Epithelial cell of prostate (primary cell): ENCODE data around the gene CAPN8.
A peak's percentile ranks its signal among the peaks of the same experiment; 100 is the strongest.

Experiments used
- DNase-seq: peaks from one replicate; pipeline ENCODE4 v3.0.0-alpha.2; 2011; ENCODE audit warnings: low read depth, low spot score
- H3K27ac ChIP-seq: fragments of 450-650 bp; 2 replicates; pipeline ENCODE4 v1.5.1; 2017; ENCODE audit warnings: mild to moderate bottlenecking

Gene CAPN8

DNA sequence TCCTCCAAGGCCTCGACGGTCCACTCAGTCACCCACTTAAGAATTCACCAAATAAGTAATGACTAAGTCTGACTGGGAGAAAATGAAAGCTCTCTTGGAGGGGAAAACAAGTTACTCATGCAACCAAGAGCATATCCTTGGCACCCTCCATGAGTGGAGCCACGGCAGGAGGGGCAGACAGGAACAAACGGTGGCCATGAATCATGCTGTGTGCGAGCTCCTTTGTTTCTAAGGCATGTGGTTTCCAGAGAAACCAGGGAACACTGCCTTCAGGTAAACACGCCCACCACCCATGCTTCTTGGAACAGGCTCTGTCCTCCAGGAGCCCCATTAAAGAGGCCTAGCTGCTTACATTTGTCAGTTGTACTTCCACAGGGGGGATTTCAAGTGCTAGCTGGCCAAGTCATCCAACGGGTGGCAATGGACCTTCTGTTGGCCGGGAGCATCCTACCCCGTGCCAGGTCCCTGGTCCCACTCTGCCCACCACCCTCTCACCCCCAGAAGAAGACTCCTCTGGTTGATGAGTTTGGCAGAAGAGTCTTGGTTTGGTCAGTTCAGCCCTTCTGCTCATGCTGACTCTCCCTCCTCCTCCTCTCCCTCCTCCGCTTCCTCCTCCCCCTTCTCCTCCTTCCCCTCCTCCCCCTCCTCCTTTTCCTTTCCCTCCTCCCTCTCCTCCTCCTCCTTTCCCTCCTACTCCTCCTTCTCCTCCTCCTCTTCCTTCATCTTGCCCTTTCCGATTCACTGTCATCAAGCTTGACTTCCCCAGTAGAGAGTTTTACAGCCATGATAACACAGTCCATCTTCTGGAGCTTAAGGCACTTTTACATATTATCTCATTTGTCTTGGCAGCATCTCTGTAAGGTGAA lies 164.7 kb downstream of the CAPN8 start:
- DNase-seq: peak; percentile 98
- H3K27ac ChIP-seq: peak overlapping the region; percentile 47

DNA sequence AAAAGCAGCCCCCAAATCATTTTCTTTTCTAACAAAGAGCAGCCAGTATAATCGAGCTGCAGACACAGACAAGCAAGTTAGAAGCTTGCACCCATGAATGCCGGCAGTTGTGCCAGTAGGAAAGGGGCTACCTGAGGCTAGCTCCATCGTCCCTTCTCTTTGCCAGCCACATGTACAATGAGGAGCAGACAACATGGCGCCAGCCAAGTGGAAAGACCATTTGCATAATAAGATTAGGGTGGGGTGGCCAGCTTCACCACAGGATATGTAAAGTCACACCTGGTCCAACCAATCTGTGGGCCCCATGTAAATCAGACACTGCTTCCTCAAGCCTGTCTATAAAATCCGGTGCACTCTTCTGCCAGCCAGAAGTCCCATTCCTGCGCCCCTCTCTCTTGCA lies 168.6 kb downstream of the CAPN8 start:
- H3K27ac ChIP-seq: no peak overlapping the region
- no peak for DNase-seq

DNA sequence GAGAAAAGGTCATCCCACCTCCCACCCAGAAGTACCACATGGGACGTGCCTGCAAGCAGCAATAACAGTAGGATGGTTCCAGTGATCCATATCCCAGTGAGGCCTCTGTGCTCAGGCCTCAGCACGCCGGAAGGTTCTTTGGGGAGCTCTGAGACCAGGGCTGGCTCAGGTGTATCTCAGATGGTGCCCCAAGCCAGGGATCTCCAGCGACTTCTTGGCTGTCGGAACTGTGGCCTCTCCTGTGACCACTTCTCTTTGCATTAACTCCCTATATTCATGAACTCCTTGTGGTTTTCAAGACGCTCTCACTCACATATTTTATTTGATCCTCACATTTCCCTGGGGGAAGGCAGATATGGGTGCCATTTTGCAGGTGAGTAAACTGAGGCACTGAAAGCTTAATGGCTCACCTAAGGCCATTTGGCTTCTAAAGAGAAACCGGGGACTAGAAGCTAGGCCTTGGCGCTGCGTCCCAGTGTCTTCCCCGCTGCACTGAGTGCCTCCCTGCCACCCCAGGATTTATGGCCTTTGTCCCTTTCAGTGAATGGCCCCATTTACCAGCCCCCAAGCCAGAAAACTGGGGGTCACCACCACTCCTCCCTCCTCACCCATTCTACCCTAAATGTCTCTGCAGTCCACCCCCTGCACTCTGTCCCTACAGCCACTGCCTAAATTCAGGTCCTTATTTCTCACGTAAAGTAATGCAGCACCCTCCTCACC lies 170.4 kb downstream of the CAPN8 start:
- H3K27ac ChIP-seq: no peak overlapping the region
- DNase-seq: no peak

DNA sequence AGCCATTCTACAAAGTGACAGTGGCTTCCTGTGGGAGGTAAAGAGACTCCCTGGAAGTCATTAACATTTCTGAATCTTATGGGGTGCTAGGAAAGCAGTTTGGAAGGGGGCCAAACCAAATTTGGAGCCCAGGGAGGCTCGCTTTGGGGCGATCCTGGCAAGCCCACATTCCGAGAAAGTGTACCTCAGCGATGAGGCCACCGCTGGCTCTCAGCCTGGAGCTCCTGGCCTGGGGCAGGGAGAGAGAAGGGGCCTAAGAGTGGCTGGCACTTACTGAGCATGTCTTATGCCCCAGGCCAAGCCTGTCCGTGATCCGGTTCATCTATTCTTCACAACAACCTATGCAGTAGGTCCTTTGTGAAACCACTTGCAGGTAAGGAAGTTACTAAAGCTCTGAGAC lies 173.5 kb downstream of the CAPN8 start:
- H3K27ac ChIP-seq: no peak overlapping the region
- no peak for DNase-seq
